B cell (primary cell): Measurements from ENCODE around the gene CYP26C1. TPM values are rescaled to one million over a fixed set of nuclear protein-coding genes. Genes with fewer than 3 reads are reported as not detected.
A peak's percentile ranks its signal among the peaks of the same experiment; 100 is the strongest.

Source experiments
- ATAC-seq: fragments of 200-7000 bp; cut with Tn5 transposase; one replicate; pipeline ENCODE4 v1.10.0; 2021; ENCODE audit warnings: low read depth, mild to moderate bottlenecking, moderate number of reproducible peaks, moderate library complexity
- CTCF ChIA-PET: fragments of 350-600 bp; sonication (Branson Sonifier 250); formaldehyde crosslinking; loops from one replicate; lab custom pipeline; 2021; ENCODE audit warnings: antibody characterized with exemption, inconsistent platforms; lab: Charles Lee
- POLR2A ChIA-PET: fragments of 350-600 bp; sonication (Branson Sonifier 250); formaldehyde crosslinking; loops from one replicate; lab custom pipeline; 2021; ENCODE audit warnings: antibody characterized with exemption; lab: Charles Lee
- DNase-seq: peaks from one replicate; pipeline ENCODE4 v3.0.0; 2013
- H2AFZ ChIP-seq: 2 replicates; pipeline ENCODE4 v1.6.1; 2012; ENCODE audit warnings: mild to moderate bottlenecking, low read depth, low read length; ENCODE audit not compliant: insufficient read depth, poor library complexity, severe bottlenecking
- H3K27ac ChIP-seq, 2 donors: 1 replicate in 1 of 2; 2 replicates in 1 of 2; pipeline ENCODE4 v1.5.1; 2012 to 2013; ENCODE audit warnings: low read length in 2 of 2, mild to moderate bottlenecking in 2 of 2, moderate library complexity in 1 of 2
- H3K27me3 ChIP-seq, 4 experiments: fragments of 200-600 bp in 1 of 4; sonication (generic) in 1 of 4; replicated peaks in 1 of 4; 1 replicate in 2 of 4; 2 replicates in 2 of 4; pipeline versions ENCODE4 v1.6.1 to v1.7.0; 2013 to 2016; ENCODE audit warnings: low read length in 3 of 4, mild to moderate bottlenecking in 2 of 4, mixed read lengths in 1 of 4, moderate library complexity in 1 of 4; ENCODE audit not compliant: insufficient read depth in 4 of 4, control insufficient read depth in 3 of 4; ENCODE audit errors: control extremely low read depth in 1 of 4
- H3K36me3 ChIP-seq, 2 experiments: replicated peaks in 1 of 2; 1 replicate in 1 of 2; 2 replicates in 1 of 2; pipeline versions ENCODE4 v1.6.1 to v1.7.1; 2013; ENCODE audit warnings: low read length in 1 of 2; ENCODE audit not compliant: insufficient read depth in 2 of 2, control insufficient read depth in 1 of 2; ENCODE audit errors: control extremely low read depth in 1 of 2, extremely low read depth in 1 of 2
- H3K4me1 ChIP-seq, 2 donors: fragments of 200-600 bp in 1 of 2; sonication (generic) in 1 of 2; 1 replicate in 1 of 2; 2 replicates in 1 of 2; pipeline versions ENCODE4 v1.5.1 to v1.6.1; 2013 to 2017; ENCODE audit warnings: low read length in 2 of 2; ENCODE audit not compliant: control insufficient read depth in 2 of 2, insufficient read depth in 2 of 2
- H3K4me2 ChIP-seq: replicated peaks from 2 replicates; pipeline ENCODE3; 2012; ENCODE audit warnings: mild to moderate bottlenecking, low read depth, low read length; ENCODE audit not compliant: poor library complexity, severe bottlenecking
- H3K4me3 ChIP-seq, 5 experiments: fragments of 200-600 bp in 1 of 5; sonication (generic) in 1 of 5; 1 replicate in 3 of 5; 2 replicates in 2 of 5; pipeline versions ENCODE4 v1.5.1 to v1.7.0; 2011 to 2016; ENCODE audit warnings: low read length in 4 of 5, mild to moderate bottlenecking in 4 of 5, low read depth in 2 of 5, control low read depth in 1 of 5, moderate library complexity in 1 of 5; ENCODE audit not compliant: insufficient read depth in 1 of 5; ENCODE audit errors: control extremely low read depth in 1 of 5, extremely low read depth in 1 of 5
- H3K79me2 ChIP-seq: fragments of 200-600 bp; sonication (generic); one replicate; pipeline ENCODE4 v1.6.0; 2016; ENCODE audit warnings: low read length; ENCODE audit not compliant: control insufficient read depth, insufficient read depth
- H3K9ac ChIP-seq: fragments of 200-600 bp; sonication (generic); 2 replicates; pipeline ENCODE4 v1.6.1; 2017; ENCODE audit warnings: mild to moderate bottlenecking, low read length, moderate library complexity
- H3K9me3 ChIP-seq, 3 donors: one replicate each; pipeline versions ENCODE4 v1.6.1 to v1.7.1; 2013; ENCODE audit warnings: low read length in 2 of 3; ENCODE audit not compliant: control insufficient read depth in 2 of 3, insufficient read depth in 1 of 3; ENCODE audit errors: control extremely low read depth in 1 of 3
- H4K20me1 ChIP-seq: 2 replicates; pipeline ENCODE4 v1.6.0; 2012; ENCODE audit warnings: mild to moderate bottlenecking, low read length; ENCODE audit not compliant: insufficient read depth, control insufficient read depth, poor library complexity, severe bottlenecking
- H3K27ac Mint-ChIP-seq: one replicate; pipeline ENCODE4 v1.8.0; 2021; ENCODE audit warnings: mixed read lengths
- H3K27me3 Mint-ChIP-seq: one replicate; pipeline ENCODE4 v1.8.0; 2021; ENCODE audit warnings: mixed read lengths
- H3K4me1 Mint-ChIP-seq: one replicate; pipeline ENCODE4 v1.8.0; 2021; ENCODE audit warnings: mixed read lengths
- H3K4me3 Mint-ChIP-seq: one replicate; pipeline ENCODE4 v1.8.0; 2021; ENCODE audit warnings: mixed read lengths
- H3K9me3 Mint-ChIP-seq: one replicate; pipeline ENCODE4 v1.8.0; 2022; ENCODE audit warnings: mixed read lengths; ENCODE audit not compliant: insufficient read depth
- CTCF ChIP-seq: fragments of 200-600 bp; IDR thresholded peaks from one replicate; pipeline ENCODE4 v1.8.0; 2022; ENCODE audit warnings: antibody characterized with exemption, mild to moderate bottlenecking
- EZH2 ChIP-seq: IDR thresholded peaks from 2 replicates; pipeline ENCODE4 v1.6.1; 2012; ENCODE audit warnings: borderline replicate concordance, low read depth, mild to moderate bottlenecking, moderate library complexity, low read length; ENCODE audit not compliant: insufficient read depth, poor library complexity, severe bottlenecking
- WGBS: methylation state at CpG from one replicate; pipeline ENCODE4 v1.1.5; 2013; ENCODE audit warnings: missing lambda C conversion rate; ENCODE audit not compliant: insufficient coverage; 5-methylcytosine and 5-hydroxymethylcytosine counted together
- intact Hi-C: fragments of 100-400 bp; cut with micrococcal nuclease; formaldehyde crosslinking; loops from one replicate; pipeline ENCODE4 v1.10.0; 2022
- polyA plus RNA-seq: library from polyadenylated mRNA; depleted of rRNA; stranded (reverse); fragments of >200 nt; gene quantifications from 2 replicates; pipeline ENCODE4 v1.2.3, GENCODE V29; 2012
- total RNA-seq, 2 donors: library from RNA; stranded (reverse); fragments of 120-200 nt in 1 of 2; gene quantifications; 1 replicate in 1 of 2; 2 replicates in 1 of 2; pipeline versions ENCODE4 v1.2.3 to v1.2.4, GENCODE V29; 2013 to 2022

CYP26C1 gene
- total and polyA plus RNA-seq, 2 donors (not counting 1 experiment from before 2014, with no cell fraction given) = 0.01 to 0.57 TPM

GRCh38 chr10:93065675-93066543 is 5.3 kb downstream of the CYP26C1 start:
- DNase-seq (peak; percentile 20), ATAC-seq (no peak)
- H3K4me1 Mint-ChIP-seq = peaks cover 31% of the 10 kb centered on the region
- Histone ChIP-seq H3K4me3 (no peak overlapping the region), H3K27me3 (peaks cover 0 to 75% (median 33%) of the 10 kb centered on the region in 4 experiments), H3K36me3 (no peaks in the 10 kb centered on the region), H3K9me3 (peaks cover 0 to 3% (median 0%) of the 10 kb centered on the region in 3 donors), H3K4me2 (peak overlapping the region; percentile 19), H3K79me2 (no peaks in the 10 kb centered on the region), H3K27ac (no peak overlapping the region), H4K20me1 (peaks cover 4% of the 10 kb centered on the region), H3K9ac (no peak overlapping the region), H3K4me1 (peaks cover 24 to 25% of the 10 kb centered on the region in 2 donors), H2AFZ (no peak overlapping the region)
- POLR2A ChIA-PET = no interaction called here
- no peak for TF ChIP-seq CTCF
- TF ChIP-seq EZH2 = no peak
- WGBS = 9% methylated on average over 79 of the region's 81 CpGs
- CTCF ChIA-PET = interaction anchor here (1.1 kb wide), 1 partner anchor 10 kb away, joined by 4 read pairs; no protein-coding TSS in a partner anchor
- H3K9me3 Mint-ChIP-seq = no peaks in the 10 kb centered on the region
- peaks cover 66% of the 10 kb centered on the region for H3K27me3 Mint-ChIP-seq
- no peak overlapping the region for H3K27ac Mint-ChIP-seq
- intact Hi-C loops = no loop called here
- H3K4me3 Mint-ChIP-seq = no peak overlapping the region

GRCh38 chr10:93066544-93066913 is 5.9 kb downstream of the CYP26C1 start:
- peaks cover 0 to 78% (median 35%) of the 10 kb centered on the region in 4 experiments for H3K27me3 ChIP-seq
- no peak overlapping the region for H3K4me3 ChIP-seq
- H3K9me3 ChIP-seq = peaks cover 0 to 3% (median 0%) of the 10 kb centered on the region in 3 donors
- H3K4me2 ChIP-seq = no peak overlapping the region
- peaks cover 67% of the 10 kb centered on the region for H3K27me3 Mint-ChIP-seq
- H3K27ac ChIP-seq = no peak overlapping the region
- POLR2A ChIA-PET = no interaction called here
- peaks cover 19 to 22% of the 10 kb centered on the region in 2 donors for H3K4me1 ChIP-seq
- no peaks in the 10 kb centered on the region for H4K20me1 ChIP-seq
- peaks cover 32% of the 10 kb centered on the region for H3K4me1 Mint-ChIP-seq
- TF ChIP-seq EZH2 = no peak
- no peak for TF ChIP-seq CTCF
- CTCF ChIA-PET = interaction anchor here (0.8 kb wide), 1 partner anchor 14 kb away, joined by 3 read pairs; no protein-coding TSS in a partner anchor
- no peaks in the 10 kb centered on the region for H3K36me3 ChIP-seq
- 17% methylated on average over 6 of the region's 11 CpGs for WGBS
- H3K4me3 Mint-ChIP-seq = no peak overlapping the region
- H3K9ac ChIP-seq = no peak overlapping the region
- no peak overlapping the region for H2AFZ ChIP-seq
- ATAC-seq (no peak), DNase-seq (no peak)
- no peaks in the 10 kb centered on the region for H3K79me2 ChIP-seq
- intact Hi-C loops = no loop called here
- no peak overlapping the region for H3K27ac Mint-ChIP-seq
- no peaks in the 10 kb centered on the region for H3K9me3 Mint-ChIP-seq
